Measurements from ENCODE around the gene HMX3. TPM values are rescaled to one million over a fixed set of nuclear protein-coding genes. Genes with fewer than 3 reads are reported as not detected.

The HMX3 gene
- total RNA-seq, 1 donor from 2014 or later: not detected

GRCh38 chr10:123134343-123134914 lies 1.3 kb upstream of the HMX3 start:
- Mint-ChIP-seq H3K36me3 (ENCODE audit: insufficient read depth) (no peaks in the 10 kb centered on the region), H3K27ac (peak overlapping the region; percentile 33), H3K4me1 (ENCODE audit: low read depth) (peaks cover 11% of the 10 kb centered on the region), H3K27me3 (peaks cover 85% of the 10 kb centered on the region), H3K4me3 (ENCODE audit: low read depth) (no peak overlapping the region), H3K9me3 (ENCODE audit: low read depth) (no peaks in the 10 kb centered on the region)
- no peak for TF ChIP-seq CTCF (IDR thresholded peaks at IDR 0.05; ENCODE audit: unreplicated experiment)
- no peak for DNase-seq (ENCODE audit: low spot score, unreplicated experiment)

- Mint-ChIP-seq H3K4me3 (ENCODE audit: low read depth) (peak overlapping the region; percentile 16), H3K27ac (no peak overlapping the region), H3K36me3 (ENCODE audit: insufficient read depth) (no peaks in the 10 kb centered on the region), H3K9me3 (ENCODE audit: low read depth) (no peaks in the 10 kb centered on the region), H3K27me3 (peaks cover 85% of the 10 kb centered on the region), H3K4me1 (ENCODE audit: low read depth) (peaks cover 16% of the 10 kb centered on the region)
- no peak for TF ChIP-seq CTCF (IDR thresholded peaks at IDR 0.05; ENCODE audit: unreplicated experiment)
- no peak for DNase-seq (ENCODE audit: low spot score, unreplicated experiment)
These were observed 805 bp upstream of the HMX3 start for GRCh38 chr10:123134915-123135414.

DNA sequence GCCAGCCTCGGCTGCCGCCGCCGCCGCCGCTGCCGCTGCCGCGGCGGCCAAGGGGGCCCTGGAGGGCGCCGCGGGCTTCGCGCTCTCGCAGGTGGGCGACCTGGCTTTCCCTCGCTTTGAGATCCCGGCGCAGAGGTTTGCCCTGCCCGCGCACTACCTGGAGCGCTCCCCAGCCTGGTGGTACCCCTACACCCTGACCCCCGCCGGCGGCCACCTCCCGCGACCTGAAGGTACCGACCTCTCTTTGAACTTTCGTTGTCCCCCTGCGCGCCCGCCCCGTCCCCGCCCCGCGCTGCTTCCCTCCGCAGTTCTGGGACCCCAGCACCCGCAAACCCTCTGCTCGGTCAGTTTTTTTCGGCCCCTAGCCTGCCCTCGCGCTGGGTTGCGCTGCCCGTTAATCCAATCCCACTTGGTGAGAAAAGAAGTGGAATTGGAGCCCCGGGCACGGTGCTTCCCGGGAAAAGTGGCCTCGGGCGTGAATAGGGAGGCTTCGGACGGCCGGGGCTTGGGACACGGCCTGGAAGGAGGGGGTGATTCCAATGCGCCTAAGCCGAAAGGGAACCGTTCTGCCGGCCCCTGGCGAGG lies 543 bp downstream of the HMX3 start:
- peaks cover 85% of the 10 kb centered on the region for H3K27me3 Mint-ChIP-seq
- peaks cover 18% of the 10 kb centered on the region for H3K4me1 Mint-ChIP-seq (ENCODE audit: low read depth)
- H3K36me3 Mint-ChIP-seq (ENCODE audit: insufficient read depth): no peaks in the 10 kb centered on the region
- TF ChIP-seq CTCF (IDR thresholded peaks at IDR 0.05; ENCODE audit: unreplicated experiment): no peak
- no peaks in the 10 kb centered on the region for H3K9me3 Mint-ChIP-seq (ENCODE audit: low read depth)
- no peak for DNase-seq (ENCODE audit: low spot score, unreplicated experiment)
- H3K4me3 Mint-ChIP-seq (ENCODE audit: low read depth): peak overlapping the region; percentile 41
- H3K27ac Mint-ChIP-seq: no peak overlapping the region

- Mint-ChIP-seq H3K27ac (no peak overlapping the region), H3K4me3 (ENCODE audit: low read depth) (peak overlapping the region; percentile 32), H3K9me3 (ENCODE audit: low read depth) (no peaks in the 10 kb centered on the region), H3K4me1 (ENCODE audit: low read depth) (peaks cover 18% of the 10 kb centered on the region), H3K36me3 (ENCODE audit: insufficient read depth) (no peaks in the 10 kb centered on the region), H3K27me3 (peaks cover 85% of the 10 kb centered on the region)
- DNase-seq (ENCODE audit: low spot score, unreplicated experiment): no peak
- TF ChIP-seq CTCF (IDR thresholded peaks at IDR 0.05; ENCODE audit: unreplicated experiment): no peak
These were observed 1.3 kb downstream of the HMX3 start for GRCh38 chr10:123136806-123137642.

DNA sequence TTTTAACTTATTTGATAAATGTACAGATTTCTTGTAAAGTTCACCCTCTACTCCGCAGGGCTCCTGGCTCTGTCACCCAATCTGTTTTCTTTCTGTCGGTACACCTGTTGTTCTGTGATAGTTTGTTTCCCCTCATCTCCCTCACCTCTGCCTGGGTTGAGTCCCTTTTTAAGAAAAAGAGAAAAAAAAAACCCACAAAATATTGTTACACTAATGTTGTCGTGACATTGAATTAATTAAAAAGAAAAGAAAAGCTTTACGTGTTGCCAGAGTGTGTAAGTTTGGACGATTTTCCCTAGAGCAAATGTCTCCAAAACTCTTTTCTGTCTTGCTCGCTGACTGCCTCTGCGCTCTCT lies 3.4 kb downstream of the HMX3 start:
- no peak for DNase-seq (ENCODE audit: low spot score, unreplicated experiment)
- H3K27me3 Mint-ChIP-seq: peaks cover 85% of the 10 kb centered on the region
- no peak for TF ChIP-seq CTCF (IDR thresholded peaks at IDR 0.05; ENCODE audit: unreplicated experiment)
- H3K4me3 Mint-ChIP-seq (ENCODE audit: low read depth): peak overlapping the region; percentile 66
- H3K9me3 Mint-ChIP-seq (ENCODE audit: low read depth): no peaks in the 10 kb centered on the region
- H3K4me1 Mint-ChIP-seq (ENCODE audit: low read depth): peaks cover 18% of the 10 kb centered on the region
- peak overlapping the region; percentile 92 for H3K27ac Mint-ChIP-seq
- no peaks in the 10 kb centered on the region for H3K36me3 Mint-ChIP-seq (ENCODE audit: insufficient read depth)

Measured in progenitor cell of endocrine pancreas (in vitro differentiated cells).